Aorta (tissue), 5 donors: ENCODE data around the gene LRRC8E. TPM values are rescaled to one million over a fixed set of nuclear protein-coding genes. Genes with fewer than 3 reads are reported as not detected.

Experiments used
- ATAC-seq: fragments of 200-7000 bp; cut with Tn5 transposase; one replicate; pipeline ENCODE4 v1.9.1; 2022; ENCODE audit warnings: moderate library complexity; ENCODE audit not compliant: low FRiP score
- DNase-seq, 2 donors: peaks; one replicate each; pipeline ENCODE4 v3.0.0-alpha.2; 2020
- H3K27ac ChIP-seq, 2 donors: one replicate each; pipeline ENCODE4 v1.5.1; 2013; ENCODE audit warnings: low read length in 2 of 2, mild to moderate bottlenecking in 2 of 2, moderate library complexity in 2 of 2, control low read depth in 1 of 2, inconsistent platforms in 1 of 2, low read depth in 1 of 2
- H3K27me3 ChIP-seq, 2 donors: one replicate each; pipeline ENCODE4 v1.6.1; 2013; ENCODE audit warnings: control low read depth in 1 of 2, low read length in 1 of 2, mild to moderate bottlenecking in 1 of 2, moderate library complexity in 1 of 2; ENCODE audit not compliant: insufficient read depth in 2 of 2, control insufficient read depth in 1 of 2
- H3K36me3 ChIP-seq, 2 donors: one replicate each; pipeline ENCODE4 v1.6.1; 2013; ENCODE audit warnings: control low read depth in 1 of 2, low read length in 1 of 2, mild to moderate bottlenecking in 1 of 2; ENCODE audit not compliant: insufficient read depth in 2 of 2, control insufficient read depth in 1 of 2
- H3K4me1 ChIP-seq, 2 donors: one replicate each; pipeline ENCODE4 v1.6.1; 2013; ENCODE audit warnings: low read length in 2 of 2, control low read depth in 1 of 2, mild to moderate bottlenecking in 1 of 2, moderate library complexity in 1 of 2; ENCODE audit not compliant: insufficient read depth in 2 of 2, control insufficient read depth in 1 of 2
- H3K4me3 ChIP-seq, 2 donors: one replicate each; pipeline ENCODE4 v1.5.1; 2013; ENCODE audit warnings: low read length in 2 of 2, control low read depth in 1 of 2, mild to moderate bottlenecking in 1 of 2
- H3K9me3 ChIP-seq: one replicate; pipeline ENCODE4 v1.6.1; 2013; ENCODE audit warnings: mild to moderate bottlenecking, low read length; ENCODE audit not compliant: control insufficient read depth
- WGBS, 2 donors: extraction: QIAGEN DNeasy Blood & Tissue Kit; methylation state at CpG; one replicate each; pipeline ENCODE4 v1.1.7; 2013; 5-methylcytosine and 5-hydroxymethylcytosine counted together
- intact Hi-C, 2 donors: fragments of 100-400 bp; cut with DNase I; formaldehyde crosslinking; loops; one replicate each; pipeline versions ENCODE4 v1.14.2 to v1.15.0; 2022
- polyA plus RNA-seq, 2 donors: library from polyadenylated mRNA; stranded (reverse); fragments of 200-250 nt; gene quantifications; one replicate each; pipeline ENCODE4 v1.2.3, GENCODE V29; 2013
- total RNA-seq, 2 donors: library from RNA; stranded (reverse); fragmentation: NEBNext Ultra II Directional; extraction: Animal tissue kit (Norgen Biotek cat#: 25700); gene quantifications; one replicate each; pipeline ENCODE4 v1.2.1, GENCODE V29; 2021
- donor health status: healthy with polysubstance abuse.
- donor health status: Bipolar disorder and iron deficiency.
- donor health status: DM: no; HTN: no; CAD: no.
- donor health status: DM: no; HTN: no; CAD: no.
- donor health status: DM: yes; HTN: yes; CAD: no.

Gene LRRC8E
- total and polyA plus RNA-seq, 4 donors, result 0.60 TPM; not detected in 3

DNA sequence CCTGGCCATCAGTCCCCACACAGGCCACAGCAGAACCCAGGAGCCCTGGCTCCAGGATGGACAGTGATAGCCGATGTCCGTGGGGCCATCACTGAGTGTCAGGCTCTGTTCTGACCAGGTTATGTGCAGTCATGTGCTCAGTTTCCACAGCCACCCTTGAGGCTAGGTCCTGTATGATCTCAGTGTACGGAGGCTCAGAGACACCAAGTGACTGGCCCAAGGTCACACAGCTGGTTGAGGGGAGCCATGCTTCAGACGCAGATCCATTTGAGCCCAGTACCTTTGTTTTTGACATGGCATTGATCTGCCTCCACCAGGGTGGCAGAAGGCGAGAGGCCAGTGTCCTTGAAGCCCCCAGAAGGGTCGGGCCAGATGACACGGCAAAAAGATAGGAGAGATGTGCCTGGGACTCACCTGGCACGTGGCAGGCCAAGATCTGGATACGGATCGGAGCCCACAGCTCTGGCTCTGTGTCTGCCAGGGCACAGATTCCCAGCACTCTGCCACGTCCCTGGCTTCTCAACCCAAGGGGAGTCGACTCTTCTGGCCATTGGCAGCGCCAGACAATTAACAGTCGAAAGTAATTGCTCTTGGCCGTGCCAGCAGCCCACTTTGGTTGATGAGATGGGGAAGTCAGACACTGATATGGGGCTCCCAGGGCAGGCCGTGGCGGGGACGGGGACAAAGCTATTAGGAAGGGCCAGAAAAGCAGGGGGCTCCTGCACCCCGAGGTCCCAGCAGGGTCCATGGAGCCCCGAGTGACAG, 42.7 kb upstream of the LRRC8E start:
- Histone ChIP-seq H3K4me1 (no peaks in the 10 kb centered on the region), H3K27ac (no peak overlapping the region), H3K36me3 (no peaks in the 10 kb centered on the region), H3K9me3 (no peaks in the 10 kb centered on the region), H3K4me3 (no peak overlapping the region), H3K27me3 (no peaks in the 10 kb centered on the region)
- 91 to 92% methylated on average over 20 of the region's 20 CpGs for WGBS, 2 donors
- ATAC-seq (no peak), DNase-seq (peak; percentile 16 to 72)
- intact Hi-C loops, result no loop called here

DNA sequence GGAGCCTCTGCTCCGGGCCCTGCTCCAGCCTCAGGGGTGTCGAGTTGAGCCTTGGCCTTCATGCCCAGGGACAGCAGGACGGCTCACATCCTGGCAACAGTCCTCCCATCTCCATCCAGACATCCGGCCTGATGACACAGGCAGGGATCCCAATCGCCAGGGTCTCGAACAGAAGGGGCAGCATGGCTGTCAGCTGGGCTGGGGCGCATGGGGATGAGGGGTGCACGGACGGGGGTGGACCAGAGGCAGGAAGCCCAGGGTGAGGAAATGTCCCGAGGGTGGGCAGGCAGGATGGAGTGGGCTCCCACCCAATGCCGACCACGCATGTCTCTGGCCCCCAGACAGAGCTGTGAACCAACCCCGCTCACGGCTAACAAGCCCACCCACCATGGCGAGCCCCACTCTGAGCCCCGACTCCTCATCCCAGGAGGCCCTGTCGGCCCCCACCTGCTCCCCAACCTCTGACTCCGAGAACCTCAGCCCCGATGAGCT, 42.1 kb upstream of the LRRC8E start:
- Histone ChIP-seq H3K27me3 (no peaks in the 10 kb centered on the region), H3K9me3 (no peaks in the 10 kb centered on the region), H3K4me1 (no peaks in the 10 kb centered on the region), H3K27ac (no peak overlapping the region), H3K4me3 (no peak overlapping the region), H3K36me3 (no peaks in the 10 kb centered on the region)
- ATAC-seq (no peak), DNase-seq (peak in 1 of 2 donors; percentile 34)
- 84 to 90% methylated on average over 18 to 19 of the region's 19 CpGs for WGBS, 2 donors
- intact Hi-C loops, result no loop called here

DNA sequence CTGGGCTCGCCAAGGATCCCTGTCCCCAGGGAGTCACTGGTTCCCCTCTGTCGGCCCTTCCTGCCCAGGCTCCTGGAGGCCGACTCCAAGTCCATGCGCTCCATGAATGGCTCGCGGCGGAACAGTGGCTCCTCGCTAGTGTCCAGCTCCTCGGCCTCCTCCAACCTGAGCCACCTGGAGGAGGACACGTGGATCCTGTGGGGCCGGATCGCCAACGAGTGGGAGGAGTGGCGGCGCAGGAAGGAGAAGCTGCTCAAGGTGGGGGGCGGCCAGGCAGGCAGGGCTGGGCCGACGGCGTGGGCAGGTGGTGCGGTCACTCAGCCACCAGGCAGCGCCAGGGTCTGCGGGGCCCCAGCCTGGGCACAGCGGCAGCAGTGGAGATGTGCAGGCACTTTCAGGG, 40.6 kb upstream of the LRRC8E start:
- no peaks in the 10 kb centered on the region for H3K4me1 ChIP-seq
- no peak overlapping the region for H3K27ac ChIP-seq
- DNase-seq (no peak), ATAC-seq (no peak)
- intact Hi-C loops, result no loop called here
- H3K4me3 ChIP-seq, result no peak overlapping the region
- H3K36me3 ChIP-seq, result no peaks in the 10 kb centered on the region
- 94 to 95% methylated on average over 23 of the region's 23 CpGs for WGBS, 2 donors
- no peaks in the 10 kb centered on the region for H3K9me3 ChIP-seq
- H3K27me3 ChIP-seq, result no peaks in the 10 kb centered on the region

DNA sequence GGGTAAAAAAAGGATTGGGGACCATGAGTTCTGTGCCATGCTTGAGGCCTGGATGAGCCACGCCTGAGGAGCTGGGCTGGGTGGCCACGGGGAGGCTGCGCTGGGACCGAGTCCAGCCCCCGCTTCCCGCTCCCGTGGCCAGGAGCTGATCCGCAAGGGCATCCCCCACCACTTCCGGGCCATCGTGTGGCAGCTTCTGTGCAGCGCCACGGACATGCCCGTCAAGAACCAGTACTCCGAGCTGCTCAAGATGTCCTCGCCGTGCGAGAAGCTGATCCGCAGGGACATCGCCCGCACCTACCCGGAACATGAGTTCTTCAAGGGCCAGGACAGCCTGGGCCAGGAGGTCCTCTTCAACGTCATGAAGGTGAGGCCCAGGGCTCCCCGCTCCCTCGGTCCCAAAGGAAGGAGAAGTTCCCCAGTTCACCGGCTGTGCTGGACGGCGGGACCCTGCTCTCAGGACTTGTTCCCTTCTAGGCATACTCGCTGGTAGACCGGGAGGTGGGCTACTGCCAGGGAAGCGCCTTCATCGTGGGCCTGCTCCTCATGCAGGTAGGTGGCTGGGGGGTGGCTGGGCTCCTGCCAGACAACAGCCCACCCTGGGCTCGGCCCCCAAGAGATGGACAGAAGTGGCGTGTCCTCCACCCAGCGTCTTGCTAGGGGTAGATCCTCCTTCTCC, 39.4 kb upstream of the LRRC8E start:
- H3K36me3 ChIP-seq, result no peaks in the 10 kb centered on the region
- H3K27me3 ChIP-seq, result no peaks in the 10 kb centered on the region
- H3K4me3 ChIP-seq, result no peak overlapping the region
- no peak for ATAC-seq
- H3K9me3 ChIP-seq, result no peaks in the 10 kb centered on the region
- no peak for DNase-seq
- H3K27ac ChIP-seq, result no peak overlapping the region
- 90 to 91% methylated on average over 34 of the region's 34 CpGs for WGBS, 2 donors
- intact Hi-C loops, result no loop called here
- H3K4me1 ChIP-seq, result no peaks in the 10 kb centered on the region

DNA sequence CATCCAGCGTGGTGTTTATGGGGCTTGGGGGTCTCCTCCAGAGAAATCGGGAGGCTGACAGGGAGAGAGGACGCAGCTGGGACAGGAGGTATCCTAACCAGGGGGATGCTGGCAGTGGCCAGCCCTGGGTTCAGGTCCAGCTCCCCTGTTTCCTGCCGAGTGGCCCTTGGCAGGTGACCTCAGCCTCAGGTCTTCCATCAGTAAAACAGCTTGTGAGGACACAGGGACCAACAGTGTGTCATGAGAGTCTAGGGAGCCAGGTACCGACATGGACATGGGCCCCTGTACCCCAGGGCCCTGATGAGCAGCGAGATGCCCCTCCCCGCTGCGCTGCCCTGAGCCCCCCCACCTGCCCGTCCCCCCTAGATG, 38.7 kb upstream of the LRRC8E start:
- Histone ChIP-seq H3K36me3 (no peaks in the 10 kb centered on the region), H3K4me1 (no peaks in the 10 kb centered on the region), H3K4me3 (no peak overlapping the region), H3K9me3 (no peaks in the 10 kb centered on the region), H3K27me3 (no peaks in the 10 kb centered on the region), H3K27ac (no peak overlapping the region)
- ATAC-seq (no peak), DNase-seq (no peak)
- WGBS, 2 donors, result 90 to 92% methylated on average over 9 of the region's 9 CpGs
- intact Hi-C loops, result no loop called here

DNA sequence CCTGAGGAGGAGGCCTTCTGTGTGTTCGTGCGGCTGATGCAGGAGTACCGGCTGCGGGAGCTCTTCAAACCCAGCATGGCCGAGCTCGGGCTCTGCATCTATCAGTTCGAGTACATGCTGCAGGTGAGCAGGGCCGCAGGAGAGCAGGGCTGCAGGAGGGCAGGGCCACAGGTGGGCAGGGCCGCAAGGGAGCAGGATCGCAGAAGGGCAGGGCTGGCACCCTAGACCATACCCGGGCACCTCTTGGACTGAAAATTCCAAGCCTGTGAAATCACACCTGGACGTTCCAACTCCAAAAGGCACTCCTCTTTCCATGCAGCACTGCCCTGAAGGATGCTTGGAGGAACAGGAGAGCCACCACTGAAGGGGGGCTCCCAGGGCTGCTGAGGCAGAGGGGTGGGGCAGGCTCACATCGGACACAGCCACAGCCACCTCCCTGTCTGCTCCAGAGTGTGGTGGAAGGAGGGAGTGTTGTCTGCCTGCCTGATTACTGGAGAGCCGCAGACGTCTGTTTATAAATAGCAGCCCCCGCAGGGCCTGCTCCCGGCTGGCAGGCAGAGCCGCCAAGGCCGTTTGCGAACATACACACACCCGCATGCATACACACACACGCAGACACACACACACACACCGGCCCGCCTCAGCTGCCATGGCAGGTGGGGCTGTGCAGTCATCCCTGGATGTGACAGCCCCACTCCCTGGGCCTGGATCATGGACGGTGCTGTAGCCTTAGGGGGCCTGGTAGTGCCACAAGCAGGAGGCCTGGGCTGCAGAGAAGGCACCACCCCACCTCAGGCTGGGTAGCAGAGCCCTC, 38.1 kb upstream of the LRRC8E start:
- Histone ChIP-seq H3K4me3 (no peak overlapping the region), H3K27ac (no peak overlapping the region), H3K36me3 (no peaks in the 10 kb centered on the region), H3K27me3 (no peaks in the 10 kb centered on the region), H3K9me3 (no peaks in the 10 kb centered on the region), H3K4me1 (no peaks in the 10 kb centered on the region)
- ATAC-seq, result no peak
- 60 to 63% methylated on average over 24 to 25 of the region's 25 CpGs for WGBS, 2 donors
- peak in 1 of 2 donors; percentile 67 for DNase-seq
- intact Hi-C loops, result loop anchor here (10.0 kb wide), 1 partner anchor 155 kb away; the partner anchor contains the start of gene ELAVL1 (in 2 of the 2)

DNA sequence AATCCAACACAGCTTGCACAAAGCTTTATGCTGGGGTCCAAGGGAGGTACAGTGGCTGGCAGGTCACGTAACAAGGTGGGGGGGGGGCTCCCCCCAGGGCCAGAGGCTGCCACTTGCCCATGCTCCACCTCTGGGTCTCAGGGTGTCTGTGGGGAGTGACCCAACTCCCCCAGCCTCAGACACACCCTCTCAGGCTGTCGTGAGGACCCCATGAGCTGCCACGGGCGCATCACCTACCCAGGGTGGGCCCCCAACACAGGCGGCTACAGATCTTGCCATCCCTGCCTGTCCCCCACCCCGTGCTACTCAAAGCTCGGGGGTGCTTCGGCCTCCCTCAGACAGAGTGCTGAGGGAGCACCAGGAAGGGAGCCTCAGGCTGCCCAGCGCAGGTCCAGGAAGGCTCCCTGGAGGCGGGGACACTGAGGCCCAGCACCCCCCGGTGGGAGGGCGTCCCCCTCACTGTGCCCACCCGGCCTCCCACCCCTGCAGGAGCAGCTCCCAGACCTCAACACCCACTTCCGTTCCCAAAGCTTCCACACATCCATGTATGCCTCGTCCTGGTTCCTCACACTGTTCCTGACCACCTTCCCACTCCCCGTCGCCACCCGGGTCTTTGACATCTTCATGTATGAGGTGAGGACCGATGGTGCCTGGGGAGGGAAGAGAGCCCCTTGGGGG, 37.2 kb upstream of the LRRC8E start:
- H3K27ac ChIP-seq, result no peak overlapping the region
- 91 to 93% methylated on average over 18 to 19 of the region's 19 CpGs for WGBS, 2 donors
- no peak for DNase-seq
- H3K4me3 ChIP-seq, result no peak overlapping the region
- H3K36me3 ChIP-seq, result no peaks in the 10 kb centered on the region
- H3K4me1 ChIP-seq, result no peaks in the 10 kb centered on the region
- no peak for ATAC-seq
- no peaks in the 10 kb centered on the region for H3K27me3 ChIP-seq
- intact Hi-C loops, result loop anchor here (10.0 kb wide), 1 partner anchor 154 kb away; the partner anchor contains the start of gene ELAVL1 (in 2 of the 2)
- H3K9me3 ChIP-seq, result no peaks in the 10 kb centered on the region
